Bronchial epithelial cell (primary cell): Measurements from ENCODE around the gene PTH2. TPM values are rescaled to one million over a fixed set of nuclear protein-coding genes. Genes with fewer than 3 reads are reported as not detected.
A peak's percentile ranks its signal among the peaks of the same experiment; 100 is the strongest.

Source experiments
- DNase-seq: peaks from one replicate; pipeline ENCODE4 v3.0.0-alpha.2; 2010; ENCODE audit warnings: low read depth
- FAIRE-seq: peaks from 2 replicates; lab custom pipeline; 2011; peaks lifted over from hg19 to GRCh38; lab: Jason Lieb, UNC
- H3K27me3 ChIP-seq: 2 replicates; pipeline ENCODE4 v1.5.1; 2011; ENCODE audit warnings: low read length; ENCODE audit not compliant: control insufficient read depth, insufficient read depth
- H3K36me3 ChIP-seq: 2 replicates; pipeline ENCODE4 v1.5.1; 2011; ENCODE audit warnings: low read length; ENCODE audit not compliant: control insufficient read depth, insufficient read depth
- H3K4me3 ChIP-seq: 2 replicates; pipeline ENCODE4 v1.5.1; 2011; ENCODE audit warnings: mild to moderate bottlenecking, low read depth, low read length, control low read depth
- CTCF ChIP-seq: IDR thresholded peaks from 2 replicates; pipeline ENCODE4 v1.5.1; 2011; ENCODE audit warnings: mild to moderate bottlenecking, moderate library complexity, low read length, control low read depth, inconsistent platforms; ENCODE audit not compliant: insufficient read depth, severe bottlenecking
- total RNA-seq: library from RNA; depleted of rRNA; stranded (reverse); fragments of >200 nt; gene quantifications from 2 replicates; pipeline ENCODE4 v1.2.1, GENCODE V29; 2014

Gene PTH2
- total RNA-seq, 1 donor from 2014 or later: not detected

GRCh38 chr19:49393881-49394280 is 29.4 kb downstream of the PTH2 start:
- H3K4me3 ChIP-seq: no peak overlapping the region
- no peaks in the 10 kb centered on the region for H3K36me3 ChIP-seq
- no peak for DNase-seq
- FAIRE-seq: no peak
- TF ChIP-seq CTCF: no peak
- no peaks in the 10 kb centered on the region for H3K27me3 ChIP-seq

DNA sequence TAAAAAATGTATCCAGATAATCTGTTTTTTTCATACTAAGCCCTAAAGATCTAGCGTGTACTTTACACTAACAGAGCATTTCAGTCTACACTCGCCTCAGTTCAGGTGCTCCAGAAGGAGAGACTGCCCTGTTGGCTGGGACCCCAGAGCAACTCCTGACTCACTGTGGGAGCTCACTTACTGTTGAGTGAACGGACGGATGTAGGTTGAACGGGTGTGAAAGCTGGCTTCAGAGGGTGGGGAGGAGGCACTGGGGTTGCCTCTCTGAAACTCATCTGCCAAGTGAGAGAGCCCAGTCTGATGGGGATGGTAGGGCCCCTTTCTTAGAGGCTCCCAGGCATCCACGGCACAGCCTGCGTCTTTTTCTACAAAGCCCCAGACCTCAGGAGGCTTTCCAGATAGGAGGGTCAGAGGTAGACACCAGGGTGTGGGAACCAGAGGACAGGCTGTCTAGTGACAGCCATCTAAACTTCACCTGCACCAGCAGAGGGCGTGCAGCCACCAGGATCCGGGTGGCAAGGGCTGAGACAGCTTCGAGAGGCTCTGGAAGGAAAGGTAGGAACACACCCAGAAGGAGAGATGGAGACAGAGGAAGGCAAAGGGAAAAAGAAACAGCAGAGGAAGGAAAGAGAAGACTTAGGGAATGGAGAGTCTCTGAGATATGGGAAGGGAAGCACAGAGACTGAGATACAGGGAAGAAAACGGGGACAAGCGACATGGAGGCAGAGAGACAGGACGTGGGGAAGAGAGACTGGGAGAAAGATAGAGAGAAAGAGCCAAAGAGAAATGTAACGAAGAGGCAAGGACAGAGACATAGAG is 31.5 kb downstream of the PTH2 start:
- H3K36me3 ChIP-seq: no peaks in the 10 kb centered on the region
- peak; percentile 97 for FAIRE-seq
- DNase-seq: peak; percentile 59
- H3K4me3 ChIP-seq: no peak overlapping the region
- TF ChIP-seq CTCF: peak; percentile 87
- no peaks in the 10 kb centered on the region for H3K27me3 ChIP-seq

- no peak for DNase-seq
- Histone ChIP-seq H3K4me3 (no peak overlapping the region), H3K27me3 (no peaks in the 10 kb centered on the region), H3K36me3 (no peaks in the 10 kb centered on the region)
- no peak for TF ChIP-seq CTCF
- no peak for FAIRE-seq
These were observed 32.3 kb downstream of the PTH2 start for GRCh38 chr19:49390929-49391359.

GRCh38 chr19:49390131-49390928 is 32.9 kb downstream of the PTH2 start:
- Histone ChIP-seq H3K4me3 (no peak overlapping the region), H3K27me3 (no peaks in the 10 kb centered on the region), H3K36me3 (no peaks in the 10 kb centered on the region)
- DNase-seq (no peak), FAIRE-seq (no peak)
- TF ChIP-seq CTCF: no peak

- H3K27me3 ChIP-seq: no peaks in the 10 kb centered on the region
- DNase-seq (no peak), FAIRE-seq (no peak)
- no peaks in the 10 kb centered on the region for H3K36me3 ChIP-seq
- TF ChIP-seq CTCF: no peak
- no peak overlapping the region for H3K4me3 ChIP-seq
These were observed 33.8 kb downstream of the PTH2 start for GRCh38 chr19:49389406-49389805.
